IMR-90 (cell line): ENCODE data around the gene CPSF7. TPM values are rescaled to one million over a fixed set of nuclear protein-coding genes. Genes with fewer than 3 reads are reported as not detected.

Experiments
- BHLHE40 ChIP-seq: fragments of 150-350 bp; IDR thresholded peaks from 2 replicates; pipeline ENCODE4 v1.6.1; 2016; ENCODE audit warnings: mild to moderate bottlenecking, low read depth, low read length
- CHD1 ChIP-seq: IDR thresholded peaks from 2 replicates; pipeline ENCODE4 v1.6.1; 2012; ENCODE audit warnings: low read depth, low read length, improper control_type of control experiment
- FOS ChIP-seq: fragments of 150-350 bp; IDR thresholded peaks from 2 replicates; pipeline ENCODE4 v1.6.1; 2016; ENCODE audit warnings: low read depth, low read length
- MAFK ChIP-seq: IDR thresholded peaks from 2 replicates; pipeline ENCODE4 v1.6.1; 2012; ENCODE audit warnings: low read depth, low read length, improper control_type of control experiment
- RCOR1 ChIP-seq: IDR thresholded peaks from 2 replicates; pipeline ENCODE4 v1.6.1; 2012; ENCODE audit warnings: mild to moderate bottlenecking, low read length, improper control_type of control experiment; ENCODE audit not compliant: insufficient replicate concordance
- SMC3 ChIP-seq: fragments of 150-350 bp; IDR thresholded peaks from 2 replicates; pipeline ENCODE4 v1.6.1; 2016; ENCODE audit warnings: low read depth, mild to moderate bottlenecking, antibody characterized with exemption, low read length, moderate library complexity
- polyA plus RNA-seq, 3 experiments: library from polyadenylated mRNA; depleted of rRNA; stranded (reverse); fragments of >200 nt; gene quantifications; 2 replicates each; pipeline ENCODE4 v1.2.3, GENCODE V29; 2012; ENCODE audit warnings: low replicate concordance in 1 of 3
- total RNA-seq: library from RNA; depleted of rRNA; stranded (reverse); fragments of >200 nt; gene quantifications from 2 replicates; pipeline ENCODE4 v1.2.3, GENCODE V29; 2012
- TF ChIP-seq, protein P1 (sequence below): conservative IDR thresholded peaks from 2 replicates; pipeline ENCODE4 v1.5.1; 2012; ENCODE audit warnings: mild to moderate bottlenecking, low read depth, low read length, improper control_type of control experiment

Gene CPSF7
- total and polyA plus RNA-seq, 2 of the 4 experiments (the other 2 are of a cell fraction) = 9.5 to 55.2 TPM

DNA sequence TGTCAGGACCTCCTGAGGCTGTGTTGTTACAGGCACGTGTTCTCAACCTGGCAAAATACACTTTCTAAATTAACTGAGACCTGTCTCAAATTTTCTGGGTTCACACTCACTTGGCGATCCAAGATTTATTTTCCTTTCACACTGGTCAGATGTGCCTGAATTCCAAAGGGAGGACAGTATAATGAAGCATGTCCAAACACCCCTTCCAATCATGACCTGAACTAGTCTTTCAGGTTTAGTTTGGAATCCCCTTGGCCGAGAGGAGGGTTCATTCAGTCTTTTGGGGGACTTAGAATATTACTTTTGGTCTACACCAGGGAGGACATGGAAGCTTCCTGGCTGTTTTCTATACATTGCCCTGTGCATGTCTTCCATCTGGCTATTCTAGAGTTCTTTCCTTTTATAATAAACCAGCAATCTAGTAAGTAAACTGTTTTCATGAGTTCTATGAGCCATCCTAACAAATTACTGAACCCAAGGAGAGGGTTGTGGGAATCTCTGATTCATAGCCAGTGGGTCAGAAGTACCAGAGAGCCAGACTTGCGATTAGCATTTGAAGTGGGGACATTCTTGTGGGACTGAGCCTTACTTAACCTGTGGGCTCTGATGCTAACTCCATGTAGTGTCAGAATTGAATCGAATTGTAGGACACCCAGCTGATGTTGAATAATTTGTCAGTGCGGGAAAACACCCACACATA is 52.2 kb downstream of the CPSF7 start (continued):
- TF ChIP-seq, protein P1, sequence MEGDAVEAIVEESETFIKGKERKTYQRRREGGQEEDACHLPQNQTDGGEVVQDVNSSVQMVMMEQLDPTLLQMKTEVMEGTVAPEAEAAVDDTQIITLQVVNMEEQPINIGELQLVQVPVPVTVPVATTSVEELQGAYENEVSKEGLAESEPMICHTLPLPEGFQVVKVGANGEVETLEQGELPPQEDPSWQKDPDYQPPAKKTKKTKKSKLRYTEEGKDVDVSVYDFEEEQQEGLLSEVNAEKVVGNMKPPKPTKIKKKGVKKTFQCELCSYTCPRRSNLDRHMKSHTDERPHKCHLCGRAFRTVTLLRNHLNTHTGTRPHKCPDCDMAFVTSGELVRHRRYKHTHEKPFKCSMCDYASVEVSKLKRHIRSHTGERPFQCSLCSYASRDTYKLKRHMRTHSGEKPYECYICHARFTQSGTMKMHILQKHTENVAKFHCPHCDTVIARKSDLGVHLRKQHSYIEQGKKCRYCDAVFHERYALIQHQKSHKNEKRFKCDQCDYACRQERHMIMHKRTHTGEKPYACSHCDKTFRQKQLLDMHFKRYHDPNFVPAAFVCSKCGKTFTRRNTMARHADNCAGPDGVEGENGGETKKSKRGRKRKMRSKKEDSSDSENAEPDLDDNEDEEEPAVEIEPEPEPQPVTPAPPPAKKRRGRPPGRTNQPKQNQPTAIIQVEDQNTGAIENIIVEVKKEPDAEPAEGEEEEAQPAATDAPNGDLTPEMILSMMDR = no peak
- TF ChIP-seq MAFK (no peak), CHD1 (no peak), SMC3 (no peak), FOS (no peak), RCOR1 (no peak), BHLHE40 (no peak)
